ENCODE data around the gene ASXL3.

Gene ASXL3

GRCh38 chr18:33653231-33653630 lies 75.2 kb downstream of the ASXL3 start:
- Histone ChIP-seq H3K4me1 (ENCODE audit: control insufficient read depth in 2 of 2, insufficient read depth in 2 of 2, low read length in 2 of 2) (no peaks in the 10 kb centered on the region), H3K36me3 (ENCODE audit: control insufficient read depth in 2 of 2, insufficient read depth in 2 of 2, low read length in 2 of 2) (no peaks in the 10 kb centered on the region), H3K9ac (ENCODE audit: low read depth in 1 of 2, low read length in 2 of 2) (no peak overlapping the region), H3K27me3 (ENCODE audit: control insufficient read depth in 2 of 2, insufficient read depth in 2 of 2, low read length in 2 of 2) (no peaks in the 10 kb centered on the region), H3K27ac (ENCODE audit: low read depth in 2 of 2, low read length in 2 of 2) (no peak overlapping the region), H3K4me3 (ENCODE audit: low read length in 2 of 2) (no peak overlapping the region), H3K9me3 (ENCODE audit: control insufficient read depth in 2 of 2, low read length in 2 of 2) (no peaks in the 10 kb centered on the region)

DNA sequence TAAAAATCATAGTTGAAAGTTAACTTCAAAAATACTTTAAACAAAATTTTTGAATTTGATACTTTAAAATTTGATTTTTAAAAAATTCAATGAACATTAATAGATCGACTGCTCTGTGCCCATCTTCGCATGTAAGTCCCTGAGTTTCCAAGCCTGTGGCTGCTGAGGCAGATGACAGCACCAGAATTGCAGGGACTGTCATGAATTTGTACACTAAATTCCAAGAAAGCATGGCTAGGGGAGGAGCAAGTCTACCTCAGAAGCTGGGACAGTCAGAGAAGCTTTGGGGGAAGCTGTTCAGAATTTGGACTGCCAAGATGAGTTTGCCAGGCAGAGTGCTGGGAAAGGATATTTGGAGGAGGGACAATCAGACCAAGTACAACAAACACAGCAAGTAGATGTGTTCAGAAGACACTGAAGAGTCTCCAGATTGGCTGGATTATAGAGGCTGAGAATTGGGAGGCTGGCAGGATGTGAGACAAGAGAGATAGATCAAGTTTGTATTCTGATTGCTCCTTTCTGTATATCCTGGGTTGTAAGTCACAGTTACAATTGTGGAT lies 79.0 kb downstream of the ASXL3 start:
- H3K36me3 ChIP-seq (ENCODE audit: control insufficient read depth in 2 of 2, insufficient read depth in 2 of 2, low read length in 2 of 2): no peaks in the 10 kb centered on the region
- no peak overlapping the region for H3K9ac ChIP-seq (ENCODE audit: low read depth in 1 of 2, low read length in 2 of 2)
- H3K27me3 ChIP-seq (ENCODE audit: control insufficient read depth in 2 of 2, insufficient read depth in 2 of 2, low read length in 2 of 2): no peaks in the 10 kb centered on the region
- no peaks in the 10 kb centered on the region for H3K4me1 ChIP-seq (ENCODE audit: control insufficient read depth in 2 of 2, insufficient read depth in 2 of 2, low read length in 2 of 2)
- no peak overlapping the region for H3K4me3 ChIP-seq (ENCODE audit: low read length in 2 of 2)
- no peak overlapping the region for H3K27ac ChIP-seq (ENCODE audit: low read depth in 2 of 2, low read length in 2 of 2)
- H3K9me3 ChIP-seq (ENCODE audit: control insufficient read depth in 2 of 2, low read length in 2 of 2): no peaks in the 10 kb centered on the region

- Histone ChIP-seq H3K36me3 (ENCODE audit: control insufficient read depth in 2 of 2, insufficient read depth in 2 of 2, low read length in 2 of 2) (no peaks in the 10 kb centered on the region), H3K9ac (ENCODE audit: low read depth in 1 of 2, low read length in 2 of 2) (no peak overlapping the region), H3K4me1 (ENCODE audit: control insufficient read depth in 2 of 2, insufficient read depth in 2 of 2, low read length in 2 of 2) (no peaks in the 10 kb centered on the region), H3K9me3 (ENCODE audit: control insufficient read depth in 2 of 2, low read length in 2 of 2) (no peaks in the 10 kb centered on the region), H3K27me3 (ENCODE audit: control insufficient read depth in 2 of 2, insufficient read depth in 2 of 2, low read length in 2 of 2) (no peaks in the 10 kb centered on the region), H3K27ac (ENCODE audit: low read depth in 2 of 2, low read length in 2 of 2) (no peak overlapping the region), H3K4me3 (ENCODE audit: low read length in 2 of 2) (no peak overlapping the region)
These were observed 82.8 kb downstream of the ASXL3 start for GRCh38 chr18:33660696-33661310.

DNA sequence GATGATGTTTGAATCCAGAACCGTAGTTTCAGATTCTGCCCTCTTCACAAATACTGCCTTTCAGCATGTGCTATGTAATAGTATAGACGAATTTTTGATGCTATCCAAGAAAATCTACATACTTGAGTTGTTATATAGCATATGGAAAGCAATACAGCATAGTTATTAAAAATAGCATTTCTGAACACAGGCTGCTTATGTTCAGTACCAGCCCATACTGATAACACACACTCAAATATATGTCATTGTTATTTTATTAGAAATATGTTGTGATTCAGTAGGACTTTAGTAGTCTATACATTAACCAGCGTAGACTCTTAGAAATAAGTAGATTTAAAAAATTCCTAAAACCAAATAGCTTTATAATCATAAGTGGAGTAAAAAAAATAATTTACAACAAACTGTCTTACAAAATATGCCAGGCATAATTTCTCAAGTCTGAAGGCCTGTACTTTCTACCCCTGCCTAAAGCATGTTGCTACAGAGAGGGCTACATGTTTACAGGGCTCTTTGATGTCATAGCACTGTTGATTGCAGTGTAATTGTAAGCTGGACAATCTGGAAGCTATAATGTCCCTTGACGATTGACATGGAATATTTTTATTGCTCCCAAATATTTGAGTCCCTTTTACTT lies 86.3 kb downstream of the ASXL3 start:
- Histone ChIP-seq H3K27ac (ENCODE audit: low read depth in 2 of 2, low read length in 2 of 2) (no peak overlapping the region), H3K27me3 (ENCODE audit: control insufficient read depth in 2 of 2, insufficient read depth in 2 of 2, low read length in 2 of 2) (no peaks in the 10 kb centered on the region), H3K36me3 (ENCODE audit: control insufficient read depth in 2 of 2, insufficient read depth in 2 of 2, low read length in 2 of 2) (no peaks in the 10 kb centered on the region), H3K9me3 (ENCODE audit: control insufficient read depth in 2 of 2, low read length in 2 of 2) (no peaks in the 10 kb centered on the region), H3K4me1 (ENCODE audit: control insufficient read depth in 2 of 2, insufficient read depth in 2 of 2, low read length in 2 of 2) (no peaks in the 10 kb centered on the region), H3K4me3 (ENCODE audit: low read length in 2 of 2) (no peak overlapping the region), H3K9ac (ENCODE audit: low read depth in 1 of 2, low read length in 2 of 2) (no peak overlapping the region)

- H3K4me1 ChIP-seq (ENCODE audit: control insufficient read depth in 2 of 2, insufficient read depth in 2 of 2, low read length in 2 of 2): no peaks in the 10 kb centered on the region
- H3K36me3 ChIP-seq (ENCODE audit: control insufficient read depth in 2 of 2, insufficient read depth in 2 of 2, low read length in 2 of 2): no peaks in the 10 kb centered on the region
- H3K9ac ChIP-seq (ENCODE audit: low read depth in 1 of 2, low read length in 2 of 2): no peak overlapping the region
- no peaks in the 10 kb centered on the region for H3K9me3 ChIP-seq (ENCODE audit: control insufficient read depth in 2 of 2, low read length in 2 of 2)
- no peaks in the 10 kb centered on the region for H3K27me3 ChIP-seq (ENCODE audit: control insufficient read depth in 2 of 2, insufficient read depth in 2 of 2, low read length in 2 of 2)
- H3K4me3 ChIP-seq (ENCODE audit: low read length in 2 of 2): no peak overlapping the region
- no peak overlapping the region for H3K27ac ChIP-seq (ENCODE audit: low read depth in 2 of 2, low read length in 2 of 2)
These were observed 87.2 kb downstream of the ASXL3 start for GRCh38 chr18:33665187-33665586.

GRCh38 chr18:33665641-33666040 lies 87.6 kb downstream of the ASXL3 start:
- H3K4me3 ChIP-seq (ENCODE audit: low read length in 2 of 2): no peak overlapping the region
- H3K27me3 ChIP-seq (ENCODE audit: control insufficient read depth in 2 of 2, insufficient read depth in 2 of 2, low read length in 2 of 2): no peaks in the 10 kb centered on the region
- H3K9me3 ChIP-seq (ENCODE audit: control insufficient read depth in 2 of 2, low read length in 2 of 2): no peaks in the 10 kb centered on the region
- no peak overlapping the region for H3K9ac ChIP-seq (ENCODE audit: low read depth in 1 of 2, low read length in 2 of 2)
- no peak overlapping the region for H3K27ac ChIP-seq (ENCODE audit: low read depth in 2 of 2, low read length in 2 of 2)
- no peaks in the 10 kb centered on the region for H3K4me1 ChIP-seq (ENCODE audit: control insufficient read depth in 2 of 2, insufficient read depth in 2 of 2, low read length in 2 of 2)
- H3K36me3 ChIP-seq (ENCODE audit: control insufficient read depth in 2 of 2, insufficient read depth in 2 of 2, low read length in 2 of 2): no peaks in the 10 kb centered on the region

GRCh38 chr18:33666915-33667314 lies 88.9 kb downstream of the ASXL3 start:
- H3K27me3 ChIP-seq (ENCODE audit: control insufficient read depth in 2 of 2, insufficient read depth in 2 of 2, low read length in 2 of 2): no peaks in the 10 kb centered on the region
- no peak overlapping the region for H3K4me3 ChIP-seq (ENCODE audit: low read length in 2 of 2)
- no peak overlapping the region for H3K9ac ChIP-seq (ENCODE audit: low read depth in 1 of 2, low read length in 2 of 2)
- H3K36me3 ChIP-seq (ENCODE audit: control insufficient read depth in 2 of 2, insufficient read depth in 2 of 2, low read length in 2 of 2): no peaks in the 10 kb centered on the region
- H3K27ac ChIP-seq (ENCODE audit: low read depth in 2 of 2, low read length in 2 of 2): no peak overlapping the region
- no peaks in the 10 kb centered on the region for H3K9me3 ChIP-seq (ENCODE audit: control insufficient read depth in 2 of 2, low read length in 2 of 2)
- no peaks in the 10 kb centered on the region for H3K4me1 ChIP-seq (ENCODE audit: control insufficient read depth in 2 of 2, insufficient read depth in 2 of 2, low read length in 2 of 2)

GRCh38 chr18:33669589-33669988 lies 91.6 kb downstream of the ASXL3 start:
- Histone ChIP-seq H3K9me3 (ENCODE audit: control insufficient read depth in 2 of 2, low read length in 2 of 2) (no peaks in the 10 kb centered on the region), H3K27ac (ENCODE audit: low read depth in 2 of 2, low read length in 2 of 2) (no peak overlapping the region), H3K36me3 (ENCODE audit: control insufficient read depth in 2 of 2, insufficient read depth in 2 of 2, low read length in 2 of 2) (no peaks in the 10 kb centered on the region), H3K4me1 (ENCODE audit: control insufficient read depth in 2 of 2, insufficient read depth in 2 of 2, low read length in 2 of 2) (no peaks in the 10 kb centered on the region), H3K9ac (ENCODE audit: low read depth in 1 of 2, low read length in 2 of 2) (no peak overlapping the region), H3K27me3 (ENCODE audit: control insufficient read depth in 2 of 2, insufficient read depth in 2 of 2, low read length in 2 of 2) (no peaks in the 10 kb centered on the region), H3K4me3 (ENCODE audit: low read length in 2 of 2) (no peak overlapping the region)

DNA sequence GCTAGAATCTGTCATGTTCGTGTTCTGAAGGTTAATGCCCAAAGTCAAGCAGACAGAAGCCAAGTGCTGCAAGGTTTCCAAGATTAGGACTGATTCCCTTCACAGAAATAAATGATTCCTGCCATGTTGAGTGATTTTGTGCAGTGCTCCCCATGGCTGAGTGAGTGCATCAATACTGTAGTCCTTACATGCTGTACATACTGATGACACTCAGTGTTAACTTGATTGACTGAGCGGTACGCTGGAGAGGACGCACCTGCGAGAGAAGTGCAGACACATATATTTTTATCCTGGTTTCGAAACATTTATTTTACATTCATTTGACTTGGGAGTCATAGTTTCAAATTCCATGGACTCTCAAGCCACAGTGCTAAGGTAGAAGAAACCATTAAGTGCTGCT lies 92.0 kb downstream of the ASXL3 start:
- H3K27ac ChIP-seq (ENCODE audit: low read depth in 2 of 2, low read length in 2 of 2): no peak overlapping the region
- H3K36me3 ChIP-seq (ENCODE audit: control insufficient read depth in 2 of 2, insufficient read depth in 2 of 2, low read length in 2 of 2): no peaks in the 10 kb centered on the region
- H3K4me1 ChIP-seq (ENCODE audit: control insufficient read depth in 2 of 2, insufficient read depth in 2 of 2, low read length in 2 of 2): no peaks in the 10 kb centered on the region
- no peak overlapping the region for H3K9ac ChIP-seq (ENCODE audit: low read depth in 1 of 2, low read length in 2 of 2)
- H3K27me3 ChIP-seq (ENCODE audit: control insufficient read depth in 2 of 2, insufficient read depth in 2 of 2, low read length in 2 of 2): no peaks in the 10 kb centered on the region
- H3K9me3 ChIP-seq (ENCODE audit: control insufficient read depth in 2 of 2, low read length in 2 of 2): no peaks in the 10 kb centered on the region
- H3K4me3 ChIP-seq (ENCODE audit: low read length in 2 of 2): no peak overlapping the region

GRCh38 chr18:33673689-33674088 lies 95.7 kb downstream of the ASXL3 start:
- H3K4me1 ChIP-seq (ENCODE audit: control insufficient read depth in 2 of 2, insufficient read depth in 2 of 2, low read length in 2 of 2): no peaks in the 10 kb centered on the region
- H3K9me3 ChIP-seq (ENCODE audit: control insufficient read depth in 2 of 2, low read length in 2 of 2): no peaks in the 10 kb centered on the region
- H3K36me3 ChIP-seq (ENCODE audit: control insufficient read depth in 2 of 2, insufficient read depth in 2 of 2, low read length in 2 of 2): no peaks in the 10 kb centered on the region
- H3K4me3 ChIP-seq (ENCODE audit: low read length in 2 of 2): no peak overlapping the region
- no peak overlapping the region for H3K9ac ChIP-seq (ENCODE audit: low read depth in 1 of 2, low read length in 2 of 2)
- H3K27ac ChIP-seq (ENCODE audit: low read depth in 2 of 2, low read length in 2 of 2): no peak overlapping the region
- no peaks in the 10 kb centered on the region for H3K27me3 ChIP-seq (ENCODE audit: control insufficient read depth in 2 of 2, insufficient read depth in 2 of 2, low read length in 2 of 2)
